Sigmoid colon (tissue), 7 donors: ENCODE data around the gene RTCA. TPM values are rescaled to one million over a fixed set of nuclear protein-coding genes. Genes with fewer than 3 reads are reported as not detected.

Experiments used
- DNase-seq: peaks from one replicate; pipeline ENCODE4 v3.0.0-alpha.2; 2019
- H3K27ac ChIP-seq, 4 donors: fragments of 200-600 bp; sonication (generic); one replicate each; pipeline ENCODE4 v1.5.1; 2016 to 2019; ENCODE audit warnings: mild to moderate bottlenecking in 1 of 4
- H3K27me3 ChIP-seq, 3 donors: fragments of 200-600 bp; sonication (generic); one replicate each; pipeline ENCODE4 v1.5.1; 2019; ENCODE audit warnings: mild to moderate bottlenecking in 1 of 3
- H3K36me3 ChIP-seq, 4 donors: fragments of 200-600 bp; sonication (generic); one replicate each; pipeline ENCODE4 v1.5.1; 2016 to 2019
- H3K4me1 ChIP-seq, 4 donors: fragments of 200-600 bp; sonication (generic); one replicate each; pipeline ENCODE4 v1.5.1; 2017 to 2019
- H3K4me3 ChIP-seq, 4 donors: fragments of 200-600 bp; sonication (generic); one replicate each; pipeline ENCODE4 v1.5.1; 2017 to 2019; ENCODE audit warnings: mild to moderate bottlenecking in 2 of 4, moderate library complexity in 1 of 4
- H3K9me3 ChIP-seq, 4 donors: fragments of 200-600 bp in 3 of 4; sonication (generic) in 3 of 4; one replicate each; pipeline versions ENCODE4 v1.5.1 to v1.6.1; 2013 to 2019
- EP300 ChIP-seq, 4 donors: sonication (generic); formaldehyde crosslinking; IDR thresholded peaks; one replicate each; pipeline ENCODE4 v1.6.1; 2017; ENCODE audit warnings: antibody characterized with exemption in 4 of 4
- POLR2A ChIP-seq, 2 donors: fragments of 450-650 bp; IDR thresholded peaks; one replicate each; pipeline ENCODE4 v1.6.1; 2016; ENCODE audit warnings: antibody characterized with exemption in 2 of 2, mild to moderate bottlenecking in 2 of 2, moderate library complexity in 2 of 2
- POLR2AphosphoS5 ChIP-seq, 4 donors: sonication (generic); formaldehyde crosslinking; IDR thresholded peaks; one replicate each; pipeline ENCODE4 v1.6.1; 2017; ENCODE audit warnings: antibody characterized with exemption in 4 of 4
- WGBS, 2 donors: extraction: QIAGEN DNeasy Blood & Tissue Kit; methylation state at CpG; one replicate each; pipeline ENCODE4 v1.1.7; 2013; 5-methylcytosine and 5-hydroxymethylcytosine counted together
- intact Hi-C: fragments of 100-400 bp; cut with DNase I; formaldehyde crosslinking; loops from one replicate; pipeline ENCODE4 v1.15.1; 2023
- polyA plus RNA-seq, 3 donors: library from polyadenylated mRNA; stranded (reverse); fragments of 200-250 nt; gene quantifications; one replicate each; pipeline ENCODE4 v1.2.3, GENCODE V29; 2013
- total RNA-seq, 4 donors: library from RNA; depleted of rRNA; stranded (reverse); fragments of >200 nt; gene quantifications; one replicate each; pipeline ENCODE4 v1.1.0, GENCODE V29; 2016
- TF ChIP-seq, protein P1 (sequence below), 4 experiments: fragments of 450-650 bp in 3 of 4; fragments of 200-600 bp in 1 of 4; IDR thresholded peaks; one replicate each; pipeline ENCODE4 v1.5.1; 2016 to 2019; ENCODE audit warnings: antibody characterized with exemption in 4 of 4, mild to moderate bottlenecking in 3 of 4, moderate library complexity in 2 of 4
- donor health status: healthy with polysubstance abuse.
- donor health status: Bipolar disorder and iron deficiency.
- donor health status: healthy.

Gene RTCA
- total and polyA plus RNA-seq, 7 donors: 16.3 to 43.7 (median 24.3) TPM

DNA sequence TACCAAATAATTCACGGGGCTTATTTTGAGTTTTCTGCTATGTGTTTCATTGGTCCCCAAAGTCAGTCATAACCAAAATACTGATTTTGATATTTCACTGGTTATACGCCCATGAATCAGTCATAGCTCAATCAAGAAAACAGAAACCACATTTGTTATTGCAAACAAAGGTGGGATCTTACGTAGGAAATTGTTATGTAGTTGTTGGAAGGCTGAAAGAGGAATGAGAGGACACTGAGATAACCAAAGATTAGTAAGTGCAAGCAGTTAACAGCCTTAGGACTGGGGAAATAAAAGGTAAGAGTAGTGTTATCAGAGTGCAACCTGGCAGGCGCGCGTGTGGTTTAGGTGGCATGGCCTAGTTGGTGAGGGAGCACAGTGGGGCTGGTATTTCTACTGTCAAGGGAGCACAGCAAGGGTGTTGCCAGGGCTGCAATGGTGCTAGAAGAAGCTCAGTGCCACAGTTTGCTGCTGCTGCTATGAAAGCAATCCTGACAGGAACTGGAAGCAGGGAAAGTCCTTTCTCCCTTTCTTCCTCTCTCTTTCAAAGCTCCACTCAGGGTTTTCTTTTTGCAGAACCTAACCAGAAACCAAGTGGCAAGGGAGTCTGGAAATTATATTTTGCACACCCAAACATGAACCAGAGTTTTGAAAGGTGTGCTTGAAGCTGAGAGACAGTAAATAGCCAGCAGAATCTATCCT lies 33.7 kb downstream of the RTCA start:
- no peak overlapping the region for H3K4me3 ChIP-seq
- peaks cover 0 to 16% (median 4%) of the 10 kb centered on the region in 4 donors for H3K4me1 ChIP-seq
- DNase-seq: no peak
- H3K27me3 ChIP-seq: no peaks in the 10 kb centered on the region
- no peaks in the 10 kb centered on the region for H3K36me3 ChIP-seq
- H3K27ac ChIP-seq: no peak overlapping the region
- WGBS, 2 donors: 82 to 87% methylated on average over 6 of the region's 6 CpGs
- intact Hi-C loops: no loop called here
- H3K9me3 ChIP-seq: no peaks in the 10 kb centered on the region
- TF ChIP-seq POLR2AphosphoS5 (IDR thresholded peaks at IDR 0.05): no peak
- no peak for TF ChIP-seq POLR2A (IDR thresholded peaks at IDR 0.05)
- TF ChIP-seq, protein P1, sequence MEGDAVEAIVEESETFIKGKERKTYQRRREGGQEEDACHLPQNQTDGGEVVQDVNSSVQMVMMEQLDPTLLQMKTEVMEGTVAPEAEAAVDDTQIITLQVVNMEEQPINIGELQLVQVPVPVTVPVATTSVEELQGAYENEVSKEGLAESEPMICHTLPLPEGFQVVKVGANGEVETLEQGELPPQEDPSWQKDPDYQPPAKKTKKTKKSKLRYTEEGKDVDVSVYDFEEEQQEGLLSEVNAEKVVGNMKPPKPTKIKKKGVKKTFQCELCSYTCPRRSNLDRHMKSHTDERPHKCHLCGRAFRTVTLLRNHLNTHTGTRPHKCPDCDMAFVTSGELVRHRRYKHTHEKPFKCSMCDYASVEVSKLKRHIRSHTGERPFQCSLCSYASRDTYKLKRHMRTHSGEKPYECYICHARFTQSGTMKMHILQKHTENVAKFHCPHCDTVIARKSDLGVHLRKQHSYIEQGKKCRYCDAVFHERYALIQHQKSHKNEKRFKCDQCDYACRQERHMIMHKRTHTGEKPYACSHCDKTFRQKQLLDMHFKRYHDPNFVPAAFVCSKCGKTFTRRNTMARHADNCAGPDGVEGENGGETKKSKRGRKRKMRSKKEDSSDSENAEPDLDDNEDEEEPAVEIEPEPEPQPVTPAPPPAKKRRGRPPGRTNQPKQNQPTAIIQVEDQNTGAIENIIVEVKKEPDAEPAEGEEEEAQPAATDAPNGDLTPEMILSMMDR (IDR thresholded peaks at IDR 0.05): no peak
- TF ChIP-seq EP300 (IDR thresholded peaks at IDR 0.05): no peak

DNA sequence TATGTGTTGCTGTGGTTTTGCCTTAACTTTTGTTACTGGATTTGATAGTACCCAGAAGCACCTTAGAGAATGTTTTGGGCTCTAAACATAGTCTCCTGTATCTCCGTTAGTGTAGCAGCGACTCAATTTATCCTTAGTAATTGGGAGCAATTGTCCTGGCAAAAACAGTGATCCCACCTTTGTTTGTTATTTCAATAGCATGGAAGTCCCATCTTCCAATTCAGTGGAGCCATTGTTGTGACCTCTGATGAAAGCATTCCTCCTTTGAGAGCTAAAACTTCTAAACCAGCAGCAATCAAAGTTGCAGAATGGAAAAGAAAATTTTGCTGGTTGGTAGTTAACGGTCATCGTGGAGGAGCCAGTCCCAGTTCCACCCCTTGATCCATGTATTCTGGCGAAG lies 34.7 kb downstream of the RTCA start:
- H3K36me3 ChIP-seq: no peaks in the 10 kb centered on the region
- DNase-seq: no peak
- no peak overlapping the region for H3K4me3 ChIP-seq
- peaks cover 0 to 16% (median 4%) of the 10 kb centered on the region in 4 donors for H3K4me1 ChIP-seq
- H3K27me3 ChIP-seq: no peaks in the 10 kb centered on the region
- H3K27ac ChIP-seq: peak overlapping the region in 2 of 4 donors; percentile 27 to 32
- intact Hi-C loops: no loop called here
- no peaks in the 10 kb centered on the region for H3K9me3 ChIP-seq
- TF ChIP-seq POLR2AphosphoS5 (IDR thresholded peaks at IDR 0.05): no peak
- TF ChIP-seq EP300 (IDR thresholded peaks at IDR 0.05): no peak
- TF ChIP-seq, protein P1 (IDR thresholded peaks at IDR 0.05): no peak
- TF ChIP-seq POLR2A (IDR thresholded peaks at IDR 0.05): no peak
- 96 to 97% methylated on average over 5 of the region's 5 CpGs for WGBS, 2 donors

DNA sequence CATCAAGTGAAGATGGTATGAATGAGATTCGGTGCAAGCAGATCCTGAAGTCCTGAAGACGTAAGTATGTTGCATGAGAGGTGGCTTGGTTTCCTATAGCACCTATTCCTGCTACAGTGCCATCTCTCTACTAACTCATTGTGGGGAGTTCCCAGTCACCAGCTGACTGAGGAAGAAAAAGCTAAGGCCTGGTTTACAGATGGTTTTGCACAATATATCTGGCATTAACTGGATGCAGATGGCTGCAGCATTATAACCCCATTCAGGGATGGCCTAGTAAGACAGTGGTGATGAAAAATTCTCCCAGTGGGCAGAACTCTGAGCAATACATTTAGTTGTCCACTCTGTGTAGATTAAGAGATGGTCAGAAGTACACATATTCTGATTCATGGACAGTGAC lies 36.7 kb downstream of the RTCA start:
- intact Hi-C loops: no loop called here

DNA sequence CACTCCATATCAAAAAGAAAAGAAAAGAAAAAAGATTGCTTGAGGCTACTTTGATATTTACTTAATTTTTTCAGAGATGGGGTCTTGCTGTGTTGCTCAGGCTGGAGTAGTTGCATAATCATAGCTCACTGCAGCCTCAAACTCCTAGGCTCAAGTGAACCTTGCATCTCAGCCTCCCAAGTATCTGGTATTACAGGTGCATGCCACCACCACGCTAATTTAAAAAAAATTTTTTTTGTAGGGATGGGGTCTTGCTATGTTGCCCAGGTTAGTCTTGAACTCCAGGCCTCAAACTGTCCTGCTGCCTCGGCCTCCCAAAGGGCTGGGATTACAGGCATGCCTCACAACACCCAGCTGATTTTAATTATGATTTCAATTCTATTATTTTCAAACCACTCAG lies 38.2 kb downstream of the RTCA start:
- 92 to 95% methylated on average over 2 of the region's 2 CpGs for WGBS, 2 donors
- Histone ChIP-seq H3K36me3 (no peaks in the 10 kb centered on the region), H3K4me3 (no peak overlapping the region), H3K4me1 (peaks cover 0 to 16% (median 4%) of the 10 kb centered on the region in 4 donors), H3K27me3 (no peaks in the 10 kb centered on the region), H3K9me3 (no peaks in the 10 kb centered on the region), H3K27ac (no peak overlapping the region)
- no peak for DNase-seq
- intact Hi-C loops: no loop called here
- TF ChIP-seq EP300 (IDR thresholded peaks at IDR 0.05) (no peak), POLR2AphosphoS5 (IDR thresholded peaks at IDR 0.05) (no peak), POLR2A (IDR thresholded peaks at IDR 0.05) (no peak)
- TF ChIP-seq, protein P1 (IDR thresholded peaks at IDR 0.05): no peak

More for the DNA sequence above, 36.7 kb downstream of the RTCA start:
- Histone ChIP-seq H3K4me3 (no peak overlapping the region), H3K36me3 (no peaks in the 10 kb centered on the region), H3K4me1 (peaks cover 0 to 16% (median 4%) of the 10 kb centered on the region in 4 donors), H3K27ac (no peak overlapping the region), H3K9me3 (no peaks in the 10 kb centered on the region), H3K27me3 (no peaks in the 10 kb centered on the region)
- TF ChIP-seq EP300 (IDR thresholded peaks at IDR 0.05): no peak
- TF ChIP-seq, protein P1 (IDR thresholded peaks at IDR 0.05): no peak
- no peak for TF ChIP-seq POLR2AphosphoS5 (IDR thresholded peaks at IDR 0.05)
- no peak for TF ChIP-seq POLR2A (IDR thresholded peaks at IDR 0.05)
- 97 to 98% methylated on average over 2 of the region's 2 CpGs for WGBS, 2 donors
- no peak for DNase-seq
